ENCODE data around the gene STPG3. TPM values are rescaled to one million over a fixed set of nuclear protein-coding genes. Genes with fewer than 3 reads are reported as not detected.
A peak's percentile ranks its signal among the peaks of the same experiment; 100 is the strongest.

The STPG3 gene
- total and polyA plus RNA-seq, 7 donors = 0.08 TPM; not detected in 6

GRCh38 chr9:137243626-137244485 lies 7.2 kb upstream of the STPG3 start:
- no peaks in the 10 kb centered on the region for H3K9me3 ChIP-seq
- intact Hi-C loops (cut with DNase I) = no loop called here
- peak overlapping the region; percentile 97 for H3K4me3 ChIP-seq
- no peak for DNase-seq
- peak overlapping the region; percentile 58 for H3K27ac ChIP-seq
- peaks cover 48% of the 10 kb centered on the region for H3K4me1 ChIP-seq
- WGBS, 3 donors = 59 to 71% (median 66%) methylated on average over 15 of the region's 15 CpGs
- no peaks in the 10 kb centered on the region for H3K27me3 ChIP-seq (ENCODE audit: insufficient read depth in 3 of 3, low read length in 2 of 3)
- ATAC-seq = no peak
- TF ChIP-seq, protein P1, sequence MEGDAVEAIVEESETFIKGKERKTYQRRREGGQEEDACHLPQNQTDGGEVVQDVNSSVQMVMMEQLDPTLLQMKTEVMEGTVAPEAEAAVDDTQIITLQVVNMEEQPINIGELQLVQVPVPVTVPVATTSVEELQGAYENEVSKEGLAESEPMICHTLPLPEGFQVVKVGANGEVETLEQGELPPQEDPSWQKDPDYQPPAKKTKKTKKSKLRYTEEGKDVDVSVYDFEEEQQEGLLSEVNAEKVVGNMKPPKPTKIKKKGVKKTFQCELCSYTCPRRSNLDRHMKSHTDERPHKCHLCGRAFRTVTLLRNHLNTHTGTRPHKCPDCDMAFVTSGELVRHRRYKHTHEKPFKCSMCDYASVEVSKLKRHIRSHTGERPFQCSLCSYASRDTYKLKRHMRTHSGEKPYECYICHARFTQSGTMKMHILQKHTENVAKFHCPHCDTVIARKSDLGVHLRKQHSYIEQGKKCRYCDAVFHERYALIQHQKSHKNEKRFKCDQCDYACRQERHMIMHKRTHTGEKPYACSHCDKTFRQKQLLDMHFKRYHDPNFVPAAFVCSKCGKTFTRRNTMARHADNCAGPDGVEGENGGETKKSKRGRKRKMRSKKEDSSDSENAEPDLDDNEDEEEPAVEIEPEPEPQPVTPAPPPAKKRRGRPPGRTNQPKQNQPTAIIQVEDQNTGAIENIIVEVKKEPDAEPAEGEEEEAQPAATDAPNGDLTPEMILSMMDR (IDR thresholded peaks at IDR 0.05) = no peak
- H3K36me3 ChIP-seq (ENCODE audit: insufficient read depth in 1 of 2, low read depth in 1 of 2) = peaks cover 0 to 23% of the 10 kb centered on the region in 2 donors

DNA sequence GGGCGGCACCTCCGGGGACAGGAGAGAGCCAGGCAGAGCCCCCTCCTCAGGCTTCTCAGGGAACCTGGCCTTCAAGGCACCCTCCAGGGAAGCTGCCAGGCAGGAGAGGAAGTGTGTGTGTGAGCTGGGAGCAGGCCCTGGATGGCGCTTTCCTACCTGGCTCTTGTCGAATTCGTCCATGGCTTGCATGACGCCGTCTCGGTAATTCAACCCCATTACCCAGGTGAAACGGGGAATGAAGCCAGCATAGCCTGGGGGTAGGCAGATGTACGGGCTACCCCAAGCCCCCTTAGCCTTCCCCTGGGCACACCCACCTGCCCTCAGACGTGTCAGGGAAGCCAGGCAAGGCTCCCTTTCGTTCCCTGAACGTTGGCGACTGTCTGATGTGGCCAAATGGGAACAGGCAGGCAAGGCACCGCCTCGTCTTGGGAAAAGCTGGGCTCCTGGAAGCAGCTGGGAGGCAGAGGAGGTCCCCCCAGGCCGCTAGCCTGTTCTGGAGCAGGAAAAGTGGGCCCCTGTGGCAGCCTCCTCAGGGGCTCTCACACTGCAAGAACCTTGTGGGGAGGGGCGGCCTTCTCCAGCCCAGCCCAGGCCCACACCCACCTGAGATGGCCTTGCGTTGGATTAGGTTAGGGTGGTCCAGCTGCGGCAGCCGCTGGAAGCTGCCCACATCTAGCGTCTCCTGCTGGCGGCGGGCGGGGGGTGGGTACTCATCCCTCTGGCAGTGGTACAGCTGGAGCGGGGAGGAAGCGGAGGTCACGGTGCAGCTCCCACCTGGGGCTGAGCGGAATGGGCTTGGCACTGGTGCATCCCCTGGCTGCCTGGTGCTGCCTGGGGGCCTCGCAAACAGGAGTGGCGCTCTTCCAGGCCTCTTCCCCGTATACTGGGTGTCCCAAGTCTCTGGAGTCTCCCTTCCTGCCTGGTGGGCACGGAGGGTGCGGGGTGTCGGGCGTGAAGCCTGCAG lies 6.3 kb upstream of the STPG3 start:
- Histone ChIP-seq H3K36me3 (ENCODE audit: insufficient read depth in 1 of 2, low read depth in 1 of 2) (peaks cover 0 to 23% of the 10 kb centered on the region in 2 donors), H3K4me3 (no peak overlapping the region), H3K9me3 (no peaks in the 10 kb centered on the region), H3K27me3 (ENCODE audit: insufficient read depth in 3 of 3, low read length in 2 of 3) (no peaks in the 10 kb centered on the region), H3K27ac (peak overlapping the region; percentile 58), H3K4me1 (peaks cover 40% of the 10 kb centered on the region)
- TF ChIP-seq, protein P1 (IDR thresholded peaks at IDR 0.05) = no peak
- ATAC-seq (no peak), DNase-seq (no peak)
- WGBS, 3 donors = 62 to 66% (median 65%) methylated on average over 30 to 36 of the region's 36 CpGs
- intact Hi-C loops (cut with DNase I) = no loop called here

- TF ChIP-seq, protein P1 (IDR thresholded peaks at IDR 0.05) = no peak
- Histone ChIP-seq H3K36me3 (ENCODE audit: insufficient read depth in 1 of 2, low read depth in 1 of 2) (peaks cover 0 to 23% of the 10 kb centered on the region in 2 donors), H3K27me3 (ENCODE audit: insufficient read depth in 3 of 3, low read length in 2 of 3) (no peaks in the 10 kb centered on the region), H3K4me3 (no peak overlapping the region), H3K9me3 (no peaks in the 10 kb centered on the region), H3K4me1 (peaks cover 40% of the 10 kb centered on the region), H3K27ac (no peak overlapping the region)
- DNase-seq (no peak), ATAC-seq (no peak)
- 88 to 90% (median 88%) methylated on average over 25 of the region's 25 CpGs for WGBS, 3 donors
- intact Hi-C loops (cut with DNase I) = no loop called here
Measured at GRCh38 chr9:137245450-137246421, 5.3 kb upstream of the STPG3 start.
